ENCODE results near the gene PFDN4.

The PFDN4 gene

DNA sequence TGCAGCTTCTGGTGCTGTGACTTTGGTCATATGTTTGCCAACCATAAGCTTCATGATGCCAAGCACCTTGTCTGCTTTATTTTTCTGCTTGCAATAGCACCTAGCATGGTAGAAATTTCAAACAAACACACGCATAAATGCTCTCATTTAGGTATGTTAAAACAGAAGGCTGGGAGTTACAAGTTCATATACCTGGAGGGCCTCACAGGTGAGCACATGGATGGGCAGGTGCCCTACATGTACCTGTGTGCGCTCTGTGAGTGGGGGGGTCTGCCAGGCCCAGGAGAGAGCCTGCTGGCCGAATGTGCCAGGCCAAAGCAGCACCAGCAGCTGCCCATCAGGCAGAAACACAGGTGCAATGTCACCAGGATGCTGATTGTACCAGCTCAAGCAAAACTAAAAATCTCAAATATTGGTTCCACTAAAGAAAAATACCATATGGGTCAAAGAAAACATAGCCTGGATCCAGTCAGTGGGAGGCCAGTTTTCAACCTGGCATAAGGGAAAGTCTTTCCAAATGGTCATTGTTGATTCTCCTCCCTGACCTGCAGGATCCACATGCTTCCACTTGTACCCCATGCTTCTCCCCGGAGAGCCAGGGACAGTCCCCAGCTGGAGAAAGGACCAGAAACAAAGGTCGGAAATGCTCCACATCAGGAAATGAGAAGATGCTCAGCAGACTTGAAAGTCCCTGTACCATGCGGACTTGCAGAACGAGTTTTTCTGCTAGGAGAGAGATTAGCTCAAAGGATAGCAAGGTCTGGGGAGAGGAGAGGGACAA is 7.2 kb upstream of the PFDN4 start:
- no peak for DNase-seq (ENCODE audit: low read depth)

DNA sequence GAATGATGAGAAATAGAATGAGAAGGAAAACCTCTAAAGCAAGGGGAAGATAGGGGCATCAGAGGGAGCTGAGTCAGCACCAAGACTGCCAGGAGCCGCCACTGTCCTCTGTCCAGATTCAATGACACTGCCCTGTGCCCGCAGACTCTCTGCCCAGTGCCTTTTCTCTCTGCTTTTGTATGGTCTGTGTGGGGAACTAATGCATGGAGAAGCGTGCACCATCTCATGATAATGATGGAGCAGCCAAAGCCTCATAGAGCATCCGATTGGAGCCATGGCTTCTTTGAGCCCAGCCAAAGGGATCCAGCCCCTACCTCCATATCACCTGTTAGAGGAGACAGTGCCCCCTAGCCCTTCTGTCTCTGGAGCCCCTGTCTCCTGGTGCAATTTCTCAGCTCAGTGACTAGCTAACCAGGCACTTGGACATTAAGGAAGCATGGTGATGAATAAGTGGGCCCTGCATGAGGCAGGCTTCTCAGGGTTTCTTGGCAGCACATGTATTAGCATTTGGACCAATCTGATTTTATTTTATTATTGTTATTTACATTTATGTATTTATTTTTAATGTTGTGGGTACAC is 6.5 kb upstream of the PFDN4 start:
- no peak for DNase-seq (ENCODE audit: low read depth)

DNA sequence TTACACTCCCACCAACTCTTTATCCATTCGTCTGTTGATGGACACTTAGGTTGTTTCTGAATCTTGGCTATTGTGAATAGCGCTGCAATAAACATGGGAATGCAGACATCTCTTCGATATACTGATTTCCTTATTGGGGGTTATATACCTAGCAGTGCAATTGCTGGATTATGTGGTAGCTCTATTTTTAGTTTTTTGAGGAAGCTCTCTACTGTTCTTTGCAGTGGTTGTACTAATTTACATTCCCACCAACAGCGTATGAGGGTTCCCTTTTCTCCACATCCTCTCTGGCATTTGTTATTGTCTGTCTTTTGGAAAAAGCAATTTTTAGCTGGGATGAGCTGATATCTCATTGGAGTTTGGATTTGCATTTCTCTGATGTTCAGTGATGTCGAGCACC is 4.6 kb upstream of the PFDN4 start:
- no peak for DNase-seq (ENCODE audit: low read depth)

DNA sequence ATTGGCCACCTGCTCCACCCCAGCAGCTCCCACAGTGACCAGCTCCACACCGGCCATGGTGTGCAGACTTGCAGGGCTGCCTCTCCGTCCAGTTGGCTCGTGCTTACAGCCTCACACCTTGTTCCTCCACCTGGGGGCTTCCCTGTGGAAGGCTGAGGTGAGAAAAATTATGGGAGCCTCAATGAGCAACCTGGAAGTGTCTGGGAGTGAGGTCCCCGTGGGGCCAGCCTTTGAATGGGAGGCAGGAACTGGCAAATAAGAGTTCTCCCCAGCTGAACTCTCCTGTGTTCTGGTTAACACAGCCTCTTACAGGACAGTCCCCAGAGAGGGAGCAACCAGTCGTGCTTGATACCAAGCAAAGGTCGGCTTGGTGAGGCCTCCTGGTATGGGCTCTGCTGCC is 3.8 kb upstream of the PFDN4 start:
- no peak for DNase-seq (ENCODE audit: low read depth)

DNA sequence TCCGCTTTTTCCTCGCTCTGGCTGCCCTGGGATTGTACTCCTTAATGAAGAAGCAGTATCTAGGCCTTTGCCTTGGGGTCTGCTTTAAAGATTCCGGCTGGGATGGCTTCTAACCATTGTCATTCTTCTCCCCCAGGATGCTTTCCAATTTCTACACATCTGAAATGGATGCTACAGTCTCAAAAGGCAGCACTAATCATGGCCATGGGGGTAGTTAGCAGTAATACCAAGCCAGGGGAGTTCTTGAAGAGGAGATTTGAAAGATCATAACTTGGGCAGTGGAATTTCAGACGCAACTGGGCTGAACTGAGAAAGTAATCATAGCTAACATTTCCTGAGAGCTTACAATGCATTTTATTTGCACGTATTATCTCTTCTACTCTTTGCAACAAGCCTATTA is 3.4 kb upstream of the PFDN4 start:
- no peak for DNase-seq (ENCODE audit: low read depth)

DNA sequence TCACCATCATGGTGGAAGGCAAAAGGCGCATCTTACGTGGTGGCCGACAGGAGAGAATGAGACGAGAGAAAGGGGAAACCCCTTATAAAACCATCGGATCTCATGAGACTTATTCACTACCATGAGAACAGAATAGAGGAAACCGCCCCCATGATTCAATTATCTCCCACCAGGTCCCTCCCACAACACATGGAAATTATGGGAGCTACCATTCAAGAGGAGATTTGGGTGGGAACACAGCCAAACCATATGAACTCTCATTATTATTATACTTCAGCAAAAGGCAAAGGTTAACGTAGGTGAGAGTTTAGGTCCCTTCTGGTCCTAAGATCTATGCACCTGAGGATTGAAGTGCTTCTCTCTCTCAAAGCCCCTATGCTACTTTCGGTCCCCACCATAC is 2.4 kb upstream of the PFDN4 start:
- DNase-seq (ENCODE audit: low read depth) = no peak

DNA sequence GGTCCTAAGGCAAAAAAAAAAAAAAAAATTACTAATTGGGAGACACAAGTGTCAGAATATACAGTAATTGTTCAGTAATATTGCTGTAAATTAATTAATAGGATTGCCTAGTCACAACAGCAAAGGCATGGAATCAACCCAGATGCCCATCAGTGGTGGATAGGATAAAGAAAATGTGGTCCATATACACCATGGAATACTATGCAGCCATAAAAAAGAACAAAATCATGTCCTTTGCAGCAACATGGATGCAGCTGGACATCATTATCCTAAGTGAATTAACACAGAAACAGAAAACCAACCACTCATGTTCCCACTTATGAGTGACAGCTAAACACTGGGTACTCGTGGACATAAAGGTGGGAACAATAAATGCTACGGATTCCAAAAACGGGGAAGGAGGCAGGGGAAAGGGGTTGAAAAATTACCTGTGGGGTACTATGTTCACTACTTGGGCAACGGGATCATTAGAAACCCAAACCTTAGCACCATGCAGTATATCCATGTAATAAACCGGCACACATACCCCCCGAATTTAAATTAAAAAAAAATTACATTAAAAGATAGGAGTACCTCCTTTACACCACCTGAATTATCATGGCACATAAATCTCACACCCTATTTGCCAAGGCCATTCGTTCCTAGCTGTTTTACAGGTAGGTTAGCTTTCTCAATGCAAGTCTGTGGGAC is 689 bp upstream of the PFDN4 start:
- DNase-seq (ENCODE audit: low read depth) = no peak

DNA sequence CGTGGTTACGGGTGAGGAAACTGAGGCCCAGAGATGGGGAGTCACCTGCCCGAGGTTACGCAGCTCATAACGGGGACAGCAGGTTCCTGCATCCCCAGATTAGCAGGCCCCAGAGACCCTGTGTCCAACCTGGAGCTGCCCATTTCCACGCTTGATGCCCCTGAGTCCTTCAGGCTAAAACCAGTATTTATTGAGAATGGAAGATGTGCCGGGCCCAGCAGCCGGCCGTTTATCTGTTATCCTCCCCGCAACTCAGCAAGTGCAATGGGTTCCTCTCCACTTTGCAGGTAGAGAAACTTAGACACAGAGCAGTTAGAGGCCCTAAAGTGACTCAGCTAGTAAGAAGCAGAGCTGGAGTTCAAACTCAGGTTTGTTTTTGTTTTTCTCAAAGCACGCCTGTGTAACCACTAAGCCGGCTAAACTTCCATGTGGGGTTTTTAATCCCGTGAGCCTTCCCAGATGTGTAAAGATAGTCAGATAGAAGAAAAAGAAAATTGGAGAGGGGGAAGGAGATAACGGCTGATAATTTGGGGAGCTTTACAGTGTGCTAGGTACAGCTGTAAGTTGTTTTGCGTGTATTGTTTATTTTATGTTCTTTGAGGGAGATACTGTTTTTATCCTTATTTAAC is 775 bp downstream of the PFDN4 start:
- DNase-seq (ENCODE audit: low read depth) = no peak

DNA sequence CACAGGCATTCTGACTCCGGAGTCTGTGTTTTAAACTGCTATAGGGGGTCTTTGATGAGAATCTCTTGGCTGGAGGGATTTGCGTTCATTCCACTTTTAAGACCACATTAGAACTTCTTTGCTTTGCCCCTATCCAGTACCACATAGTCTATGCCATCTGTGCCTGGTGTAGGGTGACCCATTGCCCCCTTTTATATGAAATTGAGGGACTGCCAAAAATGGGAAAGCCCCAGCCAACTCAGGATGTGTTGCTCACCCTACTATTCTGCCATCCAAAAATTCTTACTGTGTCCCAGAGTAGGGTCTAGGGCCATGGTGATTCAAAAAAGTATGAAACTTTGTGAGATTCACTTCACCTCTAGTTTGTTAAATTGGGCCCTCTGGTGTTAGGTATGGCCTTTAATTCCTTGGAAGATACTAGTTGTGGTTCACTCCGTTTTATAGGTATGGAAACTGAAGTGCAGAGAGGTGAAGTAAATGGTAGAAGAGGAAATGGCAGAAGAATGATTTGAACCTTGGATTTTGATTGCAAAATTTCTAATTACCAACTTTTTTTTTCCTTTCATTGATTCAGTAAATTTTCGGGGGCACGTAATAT is 1.4 kb downstream of the PFDN4 start:
- no peak for DNase-seq (ENCODE audit: low read depth)

DNA sequence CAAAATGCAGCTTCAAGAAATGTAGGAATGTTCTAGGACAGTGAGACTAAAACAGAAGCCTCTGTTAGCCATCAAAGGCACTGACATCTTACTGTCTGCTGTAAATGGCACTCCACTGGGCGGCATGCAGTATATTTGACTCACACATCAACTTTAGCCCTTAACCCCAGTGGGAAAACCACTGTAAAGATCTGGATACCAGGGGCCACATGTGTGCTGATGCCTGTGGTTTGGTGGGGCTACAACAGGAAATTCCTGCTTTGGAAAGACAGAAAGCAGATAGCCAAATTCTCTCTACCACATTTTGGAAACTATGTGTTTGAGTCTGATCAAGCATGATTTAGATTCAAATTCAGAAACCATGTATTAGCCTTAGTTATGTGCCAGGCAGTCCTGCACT is 4.3 kb downstream of the PFDN4 start:
- DNase-seq (ENCODE audit: low read depth) = peak; percentile 69

DNA sequence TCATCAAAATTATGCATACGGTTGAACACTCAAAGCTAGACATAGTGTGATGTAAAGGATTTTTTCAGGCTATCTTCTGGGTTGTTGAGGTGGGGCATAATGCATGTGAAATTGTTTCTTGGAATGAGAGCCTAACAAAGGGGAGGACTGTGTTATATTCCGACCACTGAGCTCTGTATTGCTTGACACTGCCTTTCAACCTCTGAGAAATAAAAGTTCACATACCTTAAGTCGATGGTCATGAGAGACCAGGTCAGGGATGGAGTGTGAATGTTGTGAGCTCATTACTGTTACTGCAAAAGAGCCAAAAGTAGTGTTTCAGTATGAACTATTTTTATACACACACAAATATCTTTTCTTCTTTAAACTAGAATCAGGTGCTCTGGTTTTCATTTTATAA is 5.0 kb downstream of the PFDN4 start:
- DNase-seq (ENCODE audit: low read depth) = no peak

DNA sequence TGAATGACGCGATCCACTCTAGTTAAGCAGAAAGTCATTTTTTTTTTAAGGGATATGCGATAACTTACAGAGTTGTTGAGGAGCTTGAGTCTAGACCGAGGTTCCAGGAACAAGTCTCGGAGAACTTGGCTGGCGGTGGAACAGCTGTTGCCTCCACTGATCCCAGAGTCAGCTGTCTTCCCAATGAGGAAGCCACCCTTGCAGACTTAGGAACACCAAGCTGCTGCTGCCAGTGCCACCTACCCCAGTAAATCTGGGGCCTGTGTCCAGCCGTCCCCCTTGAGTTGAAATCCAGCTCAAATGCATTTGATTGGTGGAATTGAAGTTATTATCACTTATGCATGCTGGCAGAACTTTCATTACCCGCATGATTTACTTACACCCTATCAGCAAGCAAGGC is 6.7 kb downstream of the PFDN4 start:
- no peak for DNase-seq (ENCODE audit: low read depth)

DNA sequence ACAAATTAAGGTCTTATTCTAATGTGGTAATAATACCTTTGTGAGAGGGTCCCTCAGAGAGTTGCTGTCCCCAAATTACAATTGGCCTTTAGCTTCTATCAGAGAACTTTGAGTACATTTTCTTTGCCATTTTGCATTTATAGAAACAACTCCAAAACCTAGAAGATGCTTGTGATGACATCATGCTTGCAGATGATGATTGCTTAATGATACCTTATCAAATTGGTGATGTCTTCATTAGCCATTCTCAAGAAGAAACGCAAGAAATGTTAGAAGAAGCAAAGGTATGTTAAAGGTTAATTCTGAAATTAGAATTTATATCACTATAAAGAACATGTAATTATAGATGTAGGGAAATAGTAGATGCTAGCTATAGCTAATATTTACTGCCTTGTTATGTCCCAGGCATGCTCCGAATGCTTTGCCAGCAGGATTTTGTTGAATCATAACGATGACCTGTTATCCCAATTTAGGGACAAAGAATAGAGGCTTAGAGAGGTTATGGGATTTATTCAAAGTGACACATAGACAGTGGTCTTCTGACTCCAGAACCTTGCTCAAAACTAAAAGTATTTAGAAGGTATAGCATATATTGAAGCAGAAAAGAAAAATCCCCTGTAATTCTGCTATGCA is 7.4 kb downstream of the PFDN4 start:
- DNase-seq (ENCODE audit: low read depth) = no peak

DNA sequence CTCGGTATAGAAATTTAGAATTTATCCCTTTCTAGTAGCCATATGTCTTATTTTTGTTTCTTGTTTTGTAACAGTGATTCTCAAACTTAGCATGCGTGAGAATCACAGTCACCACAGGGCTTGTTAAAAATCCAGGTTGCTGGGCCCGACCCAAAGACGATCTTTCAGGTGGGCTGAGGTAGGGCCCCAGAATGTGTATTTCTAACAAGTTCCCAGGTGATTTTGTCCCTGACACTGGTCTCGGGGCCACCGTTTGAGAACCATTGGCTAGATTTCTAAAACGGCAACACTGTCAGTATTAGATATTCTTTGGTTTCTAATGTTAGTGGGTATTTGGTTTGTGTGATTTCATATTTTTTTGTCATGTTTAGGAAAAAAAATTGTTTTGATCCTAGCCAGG is 9.9 kb downstream of the PFDN4 start:
- DNase-seq (ENCODE audit: low read depth) = no peak

DNA sequence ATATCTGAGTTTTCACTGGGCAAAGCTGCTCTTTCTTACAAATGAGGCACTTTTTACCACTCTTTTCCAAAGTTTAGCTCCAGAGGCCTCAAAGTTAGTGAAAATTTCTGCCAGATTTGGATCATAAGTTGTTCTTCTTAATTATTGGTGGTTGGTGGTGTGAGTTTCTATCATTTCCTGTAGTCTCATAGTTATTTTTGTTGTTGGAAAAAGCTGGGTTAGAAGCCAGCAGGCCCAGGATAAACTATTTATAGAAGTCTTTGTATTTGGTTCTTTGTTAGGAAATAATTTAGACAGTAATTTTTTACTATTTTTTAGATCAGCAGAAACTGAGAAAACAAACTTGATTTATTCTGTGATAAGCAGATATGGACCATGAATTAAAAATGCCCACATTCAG is 10.6 kb downstream of the PFDN4 start:
- no peak for DNase-seq (ENCODE audit: low read depth)

DNA sequence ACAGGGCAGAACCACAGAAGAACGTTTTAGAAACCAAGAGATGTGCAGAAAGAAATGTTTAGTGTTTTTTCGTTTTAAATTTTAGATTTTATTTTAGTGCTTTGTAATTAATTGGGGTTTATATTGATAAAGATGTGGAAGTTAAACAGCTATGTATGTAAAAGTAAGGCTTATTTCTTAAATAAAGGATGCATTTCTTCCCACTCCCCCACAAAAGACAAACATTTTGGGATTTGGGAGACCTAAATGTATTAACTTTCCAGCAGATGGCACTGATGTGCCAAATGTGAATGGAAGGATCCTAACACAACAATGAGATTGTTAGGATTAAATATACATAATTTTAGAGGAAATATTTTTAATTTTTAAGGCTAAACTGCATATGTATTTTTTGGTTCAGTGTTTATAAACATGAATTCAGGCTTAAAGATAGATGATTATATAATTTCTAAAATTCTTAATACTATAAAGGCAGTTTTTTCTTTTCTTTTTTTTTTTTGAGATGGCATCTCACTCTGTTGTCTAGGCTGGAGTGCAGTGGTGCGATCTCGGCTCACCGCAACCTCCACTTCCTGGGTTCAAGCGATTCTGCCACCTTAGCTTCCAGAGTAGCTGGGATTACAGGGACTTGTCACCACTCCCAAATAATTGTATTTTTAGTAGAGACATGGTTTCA is 12.0 kb downstream of the PFDN4 start:
- DNase-seq (ENCODE audit: low read depth) = no peak

DNA sequence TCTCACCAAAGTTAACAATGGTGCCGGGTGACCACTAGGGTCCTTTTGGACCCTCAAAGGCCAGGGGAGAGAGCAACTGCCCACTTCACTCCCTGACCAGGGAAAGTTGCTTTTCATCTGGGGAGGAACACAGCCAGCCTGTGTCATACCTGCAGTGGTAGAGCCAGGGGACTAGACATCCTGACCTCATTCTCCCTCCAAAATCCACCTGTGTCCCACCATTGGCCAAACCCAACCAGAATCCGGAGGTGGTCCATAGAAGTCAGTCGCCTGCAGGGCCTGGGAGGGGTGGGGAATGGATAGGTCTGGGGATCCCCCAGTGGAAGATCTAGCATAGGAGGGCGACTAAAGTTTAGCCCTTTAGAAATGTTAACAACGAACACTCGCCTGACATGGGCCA is 12.8 kb downstream of the PFDN4 start:
- DNase-seq (ENCODE audit: low read depth) = no peak

DNA sequence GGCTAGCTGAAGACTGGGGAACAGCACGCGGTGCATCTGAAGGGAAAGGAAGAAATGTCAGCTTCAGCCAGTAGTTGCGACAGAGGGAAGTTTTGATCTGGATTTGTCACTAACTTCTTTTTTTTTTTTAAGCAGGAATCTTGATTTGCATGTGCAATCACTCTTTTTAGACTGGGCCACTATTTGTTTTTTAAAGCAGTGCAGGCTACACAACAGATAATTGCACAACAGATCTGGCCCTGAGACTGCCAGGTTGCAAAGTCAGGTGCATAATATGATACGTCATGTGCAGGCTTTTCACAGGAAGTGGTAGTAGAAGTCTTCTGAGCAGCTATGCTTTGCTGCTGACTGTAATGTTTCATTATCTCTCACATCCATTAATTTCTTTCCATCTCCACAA is 13.5 kb downstream of the PFDN4 start:
- DNase-seq (ENCODE audit: low read depth) = no peak

DNA sequence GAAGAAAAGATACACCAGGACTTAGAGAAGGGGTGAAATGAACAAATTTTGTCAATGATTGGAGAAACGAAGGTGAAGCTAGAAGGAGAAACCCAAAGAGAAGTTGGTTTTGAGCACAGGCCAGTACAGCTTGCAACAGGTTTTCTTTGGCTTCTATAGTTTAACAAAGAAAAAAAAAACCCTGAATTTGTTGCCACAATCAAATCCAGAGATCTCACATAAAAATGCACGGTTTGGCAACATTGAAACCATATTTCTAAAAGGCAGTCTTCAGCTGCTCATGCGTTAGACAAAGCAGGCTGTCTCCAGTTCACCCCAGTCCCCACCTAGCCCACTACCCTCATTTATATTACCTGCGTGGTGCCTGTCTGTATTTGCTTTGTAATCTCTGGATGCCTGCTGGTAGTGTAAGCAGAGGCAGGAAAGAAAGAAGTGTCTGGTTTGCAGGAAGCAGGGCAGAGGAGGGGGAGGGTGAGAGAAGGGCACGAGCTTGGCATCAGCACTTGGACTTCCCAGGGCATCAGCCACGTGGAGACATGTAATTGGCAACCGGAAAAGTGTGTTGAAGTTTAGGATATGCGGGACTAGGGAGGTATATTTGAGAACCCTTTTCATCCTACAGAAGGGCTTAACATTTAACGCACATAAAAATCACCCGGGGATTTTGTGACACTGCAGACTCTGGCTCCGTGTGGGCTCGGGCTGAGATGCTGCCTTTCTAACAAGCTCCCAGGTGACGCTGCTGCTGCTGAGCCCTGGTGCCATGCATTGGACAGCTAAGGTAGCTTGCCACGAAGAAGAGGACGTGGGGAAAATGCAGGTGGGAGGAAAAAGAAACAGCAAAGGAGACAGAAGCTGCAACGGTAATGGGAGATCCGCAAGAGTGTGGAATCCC is 14.4 kb downstream of the PFDN4 start:
- no peak for DNase-seq (ENCODE audit: low read depth)

DNA sequence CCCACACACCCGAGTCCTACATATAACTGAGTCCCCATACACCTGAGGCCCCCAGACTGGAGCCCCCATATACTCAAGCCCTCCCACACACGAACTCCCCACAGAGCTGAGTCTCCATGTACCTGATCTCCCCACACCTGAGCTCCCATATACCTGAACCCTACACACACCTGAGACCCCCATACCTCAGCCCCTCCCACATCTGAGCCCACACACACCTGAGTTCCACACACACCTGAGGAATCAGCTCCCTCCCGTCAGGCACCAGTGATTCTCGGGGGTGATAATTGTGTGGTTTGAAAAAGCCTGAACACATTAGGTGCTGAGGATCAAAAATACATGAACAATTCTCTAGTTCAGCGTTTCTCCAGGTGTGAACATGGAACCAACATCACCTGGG is 15.4 kb downstream of the PFDN4 start:
- DNase-seq (ENCODE audit: low read depth) = no peak

DNA sequence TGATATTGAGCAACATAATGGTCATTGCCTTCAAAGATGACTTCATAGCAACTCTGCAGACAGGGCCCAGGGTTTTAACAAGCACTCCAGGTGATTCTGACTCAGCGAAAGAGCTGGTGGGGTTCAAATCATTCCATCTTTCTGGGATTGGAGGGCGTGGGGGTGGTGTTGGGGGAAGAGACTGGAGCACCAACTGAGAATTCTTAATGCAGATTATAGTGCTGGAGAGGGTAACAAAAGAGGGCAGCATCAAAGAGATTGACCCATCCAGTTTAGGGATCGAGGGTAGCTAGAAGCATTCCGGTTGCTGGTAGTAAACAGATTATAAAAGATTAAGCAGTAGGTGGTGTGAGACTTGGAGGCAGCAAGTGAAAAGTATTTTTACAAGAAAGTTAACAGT is 15.9 kb downstream of the PFDN4 start:
- no peak for DNase-seq (ENCODE audit: low read depth)
